Cerebellar nuclear complex (tissue), 1 donor: ENCODE data around the gene PARP15.

ENCODE experiments used
- DNase-seq, 2 experiments: peaks; one replicate each; lab custom pipeline; 2025; lab: John Stamatoyannopoulos, UW

Gene PARP15

DNA sequence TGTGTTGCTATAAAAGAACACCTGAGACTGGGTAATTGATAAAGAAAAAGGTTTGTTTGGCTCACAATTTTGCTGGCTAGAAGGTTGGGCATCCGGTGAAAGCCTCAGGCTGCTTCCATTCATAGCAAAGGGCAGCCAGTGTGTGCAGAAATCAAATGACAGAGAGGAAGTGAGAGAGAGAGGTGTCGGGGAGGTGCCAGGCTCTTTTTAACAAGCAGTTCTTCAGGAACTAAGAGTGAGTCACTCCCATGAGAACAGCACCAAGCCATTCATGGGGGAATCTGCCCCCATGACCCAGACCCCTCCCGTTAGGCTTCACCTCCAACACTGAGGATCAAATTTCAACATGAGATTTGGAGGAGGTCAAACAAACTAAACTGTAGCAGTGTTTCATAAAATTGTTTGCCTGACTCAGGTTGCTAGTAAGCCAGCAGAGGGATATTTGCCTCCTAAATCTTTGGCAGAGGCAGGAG lies 4.5 kb upstream of the PARP15 start:
- DNase-seq = no peak

DNA sequence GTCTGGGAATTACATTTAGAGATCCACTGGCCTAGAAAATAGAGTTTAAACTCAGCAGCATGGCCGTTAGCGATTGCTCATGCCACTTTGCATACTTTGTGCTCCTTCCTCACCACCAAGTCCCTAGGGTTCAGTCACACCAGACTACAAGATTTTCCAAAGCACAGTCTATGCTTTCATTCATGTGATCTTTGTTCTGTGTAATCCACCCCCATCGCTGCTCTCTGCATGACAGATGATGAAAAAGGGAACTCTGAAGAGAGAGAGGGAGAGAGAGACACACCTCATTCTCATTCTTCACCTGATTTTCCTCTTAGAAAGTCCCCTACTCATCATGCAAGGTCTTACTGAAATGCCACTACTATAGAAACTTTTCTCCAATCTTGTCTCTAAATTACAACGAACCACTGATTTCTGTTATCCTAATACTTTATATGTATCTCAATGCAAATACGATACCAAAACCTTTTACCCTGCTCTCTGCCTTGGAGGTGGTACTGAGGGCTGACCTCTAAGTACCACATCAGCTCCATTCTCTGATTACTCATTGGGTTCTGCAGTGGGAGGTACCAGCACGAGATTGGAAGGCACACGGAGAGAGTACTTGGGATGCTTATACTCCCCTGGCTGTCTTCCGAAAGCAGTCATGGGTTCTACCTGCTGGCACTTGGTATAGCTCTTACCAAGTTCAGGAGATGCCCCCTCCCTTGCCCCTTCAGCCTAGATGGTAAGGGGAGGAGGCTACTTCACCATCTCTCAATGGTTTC lies 1.1 kb upstream of the PARP15 start:
- no peak for DNase-seq

DNA sequence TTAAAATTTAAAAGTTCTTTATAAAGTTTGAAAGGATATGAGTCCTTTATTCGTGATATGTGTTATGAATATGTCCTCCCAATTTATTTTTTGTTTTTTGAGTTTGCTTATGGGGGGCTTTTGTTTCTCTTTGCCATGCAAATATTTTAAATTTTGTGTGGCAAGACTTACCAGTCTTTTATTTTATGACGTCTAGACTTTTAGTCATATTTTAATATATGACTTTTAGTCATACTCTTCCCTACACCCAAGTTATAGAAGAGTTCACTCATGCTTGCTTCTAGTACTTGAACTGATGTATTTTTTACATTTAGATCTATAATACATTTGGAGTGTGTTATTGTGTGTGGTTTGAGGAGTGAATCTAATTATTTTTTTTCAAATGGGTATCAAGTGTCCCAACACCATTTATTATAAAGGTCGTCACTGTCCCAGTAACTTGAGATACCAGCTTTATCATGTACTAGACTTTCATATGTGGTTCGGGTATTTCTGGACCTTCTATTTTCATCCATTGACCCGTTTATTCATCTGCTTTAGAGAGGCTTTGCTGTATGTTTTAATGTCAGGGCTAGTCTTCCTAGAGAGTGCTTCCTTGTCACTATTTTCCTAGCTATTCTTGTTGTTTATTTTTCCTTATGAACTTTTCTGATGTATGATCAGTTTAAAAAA lies 755 bp downstream of the PARP15 start:
- no peak for DNase-seq

DNA sequence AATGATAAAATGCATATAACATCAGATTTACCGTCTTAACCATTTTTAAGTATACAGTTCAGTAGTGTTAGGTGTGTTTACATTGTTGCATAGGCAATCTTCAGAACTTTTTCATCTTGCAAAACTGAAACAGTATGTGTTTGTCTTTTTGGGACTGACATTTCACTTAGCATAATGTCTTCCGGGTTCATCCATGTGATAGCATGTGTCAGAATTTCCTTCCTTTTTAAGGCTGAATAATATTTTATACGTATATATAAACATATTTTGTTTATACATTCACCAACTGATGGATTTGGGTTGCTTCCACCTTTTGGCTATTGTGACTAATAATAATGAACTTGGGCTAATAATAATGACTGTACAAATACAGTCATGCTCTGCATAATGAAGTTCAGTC lies 3.0 kb downstream of the PARP15 start:
- no peak for DNase-seq

DNA sequence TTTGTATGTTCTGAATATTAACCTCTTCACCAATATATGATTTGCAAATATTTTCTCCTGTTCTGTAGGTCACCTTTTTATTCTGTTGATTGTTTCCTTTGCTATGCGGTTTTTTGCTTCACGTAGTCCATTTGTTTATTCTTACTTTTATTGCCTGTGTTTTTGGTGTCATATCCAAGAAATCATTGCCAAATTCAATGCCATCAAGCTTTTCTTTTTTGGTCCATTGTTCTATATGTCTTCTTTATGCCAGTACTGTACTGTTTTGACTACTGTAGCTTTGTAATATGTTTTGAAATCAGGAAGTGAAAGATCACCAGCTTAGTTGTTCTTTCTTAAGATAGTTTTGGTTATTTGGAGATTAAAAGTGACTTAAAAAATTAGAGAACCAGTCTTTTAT lies 4.2 kb downstream of the PARP15 start:
- no peak for DNase-seq

DNA sequence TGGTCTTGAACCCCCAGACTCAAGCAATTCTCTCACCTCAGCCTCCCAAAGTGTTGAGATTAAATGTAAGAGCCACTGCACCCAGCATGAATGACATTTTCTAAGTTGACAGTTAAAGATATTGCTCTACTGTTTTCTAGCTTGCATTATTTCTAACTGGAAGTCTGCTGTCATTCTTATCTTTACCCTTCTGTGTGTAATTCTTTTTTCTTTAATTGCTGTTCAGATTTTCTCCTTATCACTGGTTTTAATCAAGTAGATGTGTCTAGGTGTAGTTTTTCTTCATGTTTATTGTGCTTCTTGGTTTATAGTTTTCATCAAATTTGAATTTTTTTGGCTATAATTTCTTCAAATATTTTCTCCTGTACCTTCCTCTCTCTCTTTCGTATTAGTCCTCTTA lies 4.9 kb downstream of the PARP15 start:
- no peak for DNase-seq

DNA sequence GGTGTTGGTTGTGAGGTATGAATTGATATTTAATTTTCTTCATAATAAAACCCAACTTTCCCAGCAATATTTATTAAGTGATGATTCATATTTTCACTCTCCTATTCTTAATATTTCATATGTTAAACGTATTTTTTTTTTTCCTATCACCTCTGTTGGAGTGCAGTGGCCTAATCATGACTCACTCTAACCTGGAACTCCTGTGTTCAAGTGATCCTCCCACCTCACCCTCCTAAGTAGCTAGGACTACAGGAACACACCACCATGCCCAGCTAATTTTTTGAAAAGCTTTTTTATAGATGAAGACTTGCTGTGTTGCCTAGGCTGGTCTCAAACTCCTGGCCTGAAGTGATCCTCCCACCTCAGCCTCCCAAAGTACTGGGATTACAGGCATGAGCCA lies 8.6 kb downstream of the PARP15 start:
- no peak for DNase-seq

DNA sequence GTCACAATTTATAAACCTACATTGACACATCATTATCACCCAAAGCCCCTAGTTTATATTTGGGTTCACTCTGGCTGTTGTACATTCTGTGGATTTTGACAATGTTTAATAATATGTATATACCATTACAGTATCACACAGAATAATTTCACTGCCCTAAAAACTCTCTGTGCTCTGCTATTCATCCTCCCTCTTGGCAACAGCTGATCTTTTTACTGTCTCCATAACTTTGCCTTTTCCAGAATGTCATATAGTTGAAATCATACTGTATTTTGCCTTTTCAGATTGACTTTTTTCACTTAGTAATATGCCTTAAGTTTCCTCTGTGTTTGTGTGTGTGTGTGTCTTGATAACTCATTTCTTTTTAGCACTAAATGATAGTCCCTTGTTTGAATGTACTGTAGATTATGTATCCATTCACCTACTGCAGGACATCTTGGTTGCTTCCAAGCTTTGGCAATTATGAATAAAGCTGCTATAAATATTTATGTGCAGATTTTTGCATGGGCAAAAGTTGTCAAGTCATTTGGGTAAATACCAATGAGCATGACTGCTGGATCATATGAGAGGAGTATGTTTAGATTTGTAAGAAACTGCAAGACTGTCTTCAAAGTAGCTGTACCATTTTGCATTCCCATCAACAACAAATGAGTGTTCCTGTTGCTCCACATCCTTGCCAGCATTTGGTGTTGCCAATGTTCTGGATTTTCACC lies 9.5 kb downstream of the PARP15 start:
- DNase-seq = no peak

DNA sequence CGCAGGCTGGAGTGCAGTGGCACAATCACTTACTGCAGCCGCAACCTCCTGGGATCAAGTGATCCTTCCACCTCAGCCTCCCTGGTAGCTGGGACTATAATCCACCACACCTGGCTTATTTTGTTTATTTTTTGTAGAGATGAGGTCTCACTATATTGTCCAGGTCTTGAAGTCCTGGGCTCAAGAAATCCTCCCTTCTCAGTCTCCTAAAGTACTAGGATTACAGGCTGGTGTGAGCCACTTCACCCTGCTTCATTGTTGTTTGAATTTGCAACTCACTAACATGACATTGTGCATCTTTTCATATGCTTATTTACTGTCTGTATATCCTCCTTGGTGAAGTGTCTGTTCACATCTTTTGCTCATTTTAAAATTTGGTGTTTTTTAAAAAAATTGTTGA lies 10.1 kb downstream of the PARP15 start:
- no peak for DNase-seq

DNA sequence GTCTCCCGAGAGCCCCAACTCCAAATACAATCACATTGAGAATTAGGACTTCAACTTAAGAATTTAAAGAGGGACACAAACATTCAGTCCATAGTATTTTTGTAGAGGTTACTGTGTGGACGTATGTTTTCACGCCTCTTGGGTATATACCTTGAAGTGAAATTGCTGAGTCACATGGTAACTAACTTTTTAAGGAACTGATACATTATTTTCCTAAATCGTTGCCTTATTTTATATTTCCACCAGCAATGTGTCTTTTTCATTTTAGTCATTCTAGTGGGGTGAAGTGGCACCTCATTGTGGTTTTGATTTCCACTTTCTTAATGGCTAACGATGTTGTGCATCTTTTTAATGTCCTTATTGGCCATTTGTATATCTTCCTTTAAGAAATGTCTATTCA lies 11.8 kb downstream of the PARP15 start:
- no peak for DNase-seq

DNA sequence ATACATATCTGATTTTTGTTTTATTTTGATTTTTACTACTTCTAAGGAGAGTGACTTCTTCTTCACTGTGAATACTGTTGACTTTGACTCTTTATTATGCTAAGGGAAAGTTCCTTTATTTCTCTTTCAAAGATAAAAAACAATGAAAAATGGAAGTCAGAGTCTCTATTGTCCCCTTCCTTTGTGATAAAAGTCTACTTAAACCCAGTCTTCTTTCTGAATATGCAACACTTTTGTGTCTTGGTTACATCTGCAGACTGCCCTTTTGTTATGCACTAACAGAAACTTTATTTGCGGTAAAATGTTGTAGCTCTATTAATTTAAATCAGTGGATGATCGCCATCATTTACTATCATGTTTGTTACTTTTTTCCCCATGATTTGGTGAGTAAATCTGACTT lies 13.2 kb downstream of the PARP15 start:
- no peak for DNase-seq

DNA sequence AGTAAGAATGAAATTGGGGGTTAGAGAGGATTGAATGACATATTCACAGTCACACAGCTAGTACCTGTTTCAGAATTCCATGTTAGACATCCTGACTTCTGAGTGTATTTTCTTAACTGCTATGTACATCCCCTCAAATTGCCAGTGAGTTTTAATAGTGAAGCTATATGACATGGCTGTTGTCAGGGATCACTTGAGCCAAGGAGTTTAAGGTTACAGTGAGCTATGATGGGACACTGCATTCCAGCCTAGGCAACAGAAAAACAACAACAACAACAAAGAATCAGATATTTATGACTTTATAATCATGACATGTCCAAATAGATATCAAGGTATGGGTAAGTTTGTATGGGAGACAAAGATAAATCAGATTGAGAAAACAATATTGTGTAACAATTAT lies 16.6 kb downstream of the PARP15 start:
- DNase-seq = no peak

DNA sequence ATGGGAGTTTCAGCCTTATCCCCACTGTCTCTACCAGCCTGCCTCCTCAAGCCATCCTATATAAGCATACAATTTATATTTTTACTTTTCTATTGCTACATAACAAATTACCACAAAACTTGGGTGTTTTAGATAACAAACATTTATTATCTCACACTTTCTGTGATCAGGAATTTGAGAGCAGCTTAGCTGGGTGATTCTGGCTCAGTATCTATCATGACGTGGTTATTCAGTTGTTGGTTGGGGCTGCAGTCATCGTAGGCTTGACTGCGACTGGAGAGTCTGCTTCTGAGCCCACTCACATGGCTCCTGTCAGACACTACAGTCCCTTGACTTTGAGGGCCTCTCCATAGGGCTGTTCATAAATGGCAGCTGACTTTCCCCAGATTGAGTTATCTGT lies 20.7 kb downstream of the PARP15 start:
- DNase-seq = no peak

DNA sequence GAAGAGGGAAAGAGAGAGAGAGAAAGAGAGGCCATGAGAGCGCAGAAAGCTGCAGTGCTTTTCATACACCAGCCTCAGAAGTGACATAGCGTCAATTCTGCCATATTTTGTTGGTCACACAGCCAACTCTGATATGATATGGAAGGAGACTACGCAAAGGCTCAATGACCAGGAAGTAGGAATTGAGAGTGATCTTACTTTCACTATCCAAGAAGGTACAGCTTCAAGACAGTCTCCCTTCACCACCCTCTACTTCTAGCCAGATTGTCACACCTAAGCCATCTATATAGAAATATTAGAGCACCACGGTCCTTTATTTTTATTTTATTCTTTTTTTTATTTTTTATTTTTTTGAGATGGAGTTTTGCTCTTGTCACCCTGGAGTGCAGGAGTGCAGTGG lies 21.1 kb downstream of the PARP15 start:
- DNase-seq = no peak

DNA sequence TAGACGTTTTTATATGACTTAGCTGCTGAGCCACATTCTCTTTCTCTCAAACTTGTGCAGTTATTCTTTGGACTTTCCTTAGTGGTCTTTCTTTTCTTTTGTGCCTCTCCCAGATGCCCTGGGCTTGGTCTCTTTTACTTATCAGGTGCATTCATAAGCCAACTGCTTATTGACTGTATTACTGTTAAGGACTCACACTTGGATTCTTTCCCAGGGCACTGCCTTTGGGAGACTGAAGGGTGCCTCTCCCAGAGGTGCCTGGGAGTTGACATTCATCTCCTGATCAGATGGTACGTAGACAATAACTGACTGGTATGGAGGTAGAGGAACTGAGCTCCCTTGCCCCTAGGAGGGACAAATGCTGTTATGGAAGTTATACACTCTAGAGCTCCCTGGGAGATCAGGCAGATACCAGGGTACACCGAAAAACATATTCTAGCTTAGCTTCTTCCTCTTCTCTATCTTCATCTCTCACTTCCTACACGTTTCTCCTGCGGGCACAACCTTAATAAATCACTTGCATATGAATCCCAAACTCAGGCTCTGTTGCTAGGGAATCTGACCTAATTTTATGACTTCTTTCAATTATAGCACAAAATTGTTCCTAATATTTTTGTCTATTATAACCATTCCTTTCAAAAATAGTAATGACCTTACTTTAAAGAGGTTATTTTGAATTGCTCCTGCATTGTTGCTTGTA lies 24.7 kb downstream of the PARP15 start:
- DNase-seq = no peak

DNA sequence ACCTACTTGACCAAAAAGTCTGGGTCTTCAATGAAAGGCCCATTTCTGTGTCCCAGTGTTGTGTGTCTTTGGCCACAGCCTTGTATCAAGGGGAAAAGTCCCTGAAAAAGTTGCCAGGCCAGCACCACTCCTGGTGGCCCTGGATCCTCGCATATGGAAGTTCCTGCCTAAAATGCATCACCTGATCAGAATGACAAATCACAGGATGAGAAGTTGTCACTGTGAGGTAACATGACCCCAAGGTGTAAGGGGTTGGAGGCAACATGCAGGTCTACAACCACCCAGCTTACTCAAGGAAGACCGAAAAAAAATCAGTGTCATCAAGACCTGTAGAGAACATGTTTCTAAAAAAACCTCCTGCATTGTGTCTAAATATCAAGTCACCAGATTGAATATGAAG lies 25.6 kb downstream of the PARP15 start:
- DNase-seq = no peak

DNA sequence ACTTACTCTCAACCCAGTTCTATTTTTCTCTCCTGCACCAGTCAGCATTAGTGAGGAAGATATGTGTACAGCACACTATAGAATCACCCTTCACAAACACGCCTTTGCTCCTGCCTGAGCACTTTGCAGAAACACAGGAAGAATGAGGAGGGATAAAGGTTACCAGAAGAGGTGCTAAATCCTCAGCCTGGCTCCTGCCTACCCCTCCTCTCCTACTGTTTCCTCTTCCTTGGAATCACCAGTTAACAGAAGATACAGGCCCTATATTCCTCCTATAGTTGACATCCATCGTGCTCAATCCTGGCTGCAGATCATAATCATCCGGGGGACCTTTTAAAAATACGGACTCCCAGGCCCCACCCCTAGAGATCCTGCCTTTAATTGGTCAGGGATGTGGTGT lies 28.9 kb downstream of the PARP15 start:
- DNase-seq = no peak

DNA sequence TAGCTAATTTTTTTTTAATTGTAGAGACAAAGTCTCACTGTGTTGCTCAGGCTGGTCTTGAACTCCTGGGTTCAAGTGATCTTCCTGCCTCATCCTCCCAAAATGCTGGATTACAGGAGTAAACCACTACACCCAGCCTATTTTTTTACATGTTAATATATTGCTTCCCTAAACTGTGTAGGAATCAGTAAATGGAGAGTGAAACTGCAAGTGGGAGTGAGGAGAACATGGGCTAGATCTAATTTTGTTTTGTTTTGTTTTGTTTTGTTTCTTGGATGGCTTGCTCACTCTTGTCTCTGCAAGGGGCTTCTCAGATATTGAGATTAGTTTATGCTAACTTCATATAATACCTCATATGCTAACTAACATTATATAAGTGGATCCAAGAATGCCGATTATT lies 31.5 kb downstream of the PARP15 start:
- no peak for DNase-seq

DNA sequence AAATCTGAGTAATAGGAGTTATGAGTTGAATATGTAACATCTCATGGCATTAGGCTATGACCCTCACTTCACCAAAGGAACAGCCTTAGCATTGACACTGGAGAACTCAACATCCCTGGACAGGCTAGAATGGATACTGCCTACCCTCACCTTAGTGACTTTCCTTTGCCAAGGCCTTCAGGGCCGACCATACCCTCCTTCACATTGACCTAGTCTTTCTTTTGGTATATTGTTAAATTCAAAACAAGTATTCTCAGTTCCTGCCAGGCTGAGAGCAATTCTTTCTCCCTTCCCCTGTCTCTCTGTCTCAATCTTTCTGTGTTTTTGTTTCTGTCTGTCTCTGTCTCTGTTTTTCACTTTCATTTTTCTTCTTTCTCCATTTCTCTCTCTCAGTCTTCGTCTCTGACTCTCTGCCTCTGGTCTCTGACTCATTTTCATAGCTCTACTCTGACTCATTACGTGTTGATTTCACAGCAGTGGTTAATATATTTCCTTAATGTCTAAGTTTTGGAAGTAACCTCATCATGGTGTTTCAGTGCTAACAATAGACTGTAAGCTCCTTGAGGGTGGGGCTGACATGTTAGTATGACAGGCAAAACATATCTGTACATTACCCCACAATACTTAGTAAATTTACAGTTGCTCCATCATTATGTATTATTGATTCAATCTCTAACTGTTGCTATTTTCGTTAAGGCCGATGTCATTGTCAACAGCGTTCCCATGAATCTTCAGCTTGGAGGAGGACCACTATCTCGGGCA lies 32.5 kb downstream of the PARP15 start:
- DNase-seq = no peak

DNA sequence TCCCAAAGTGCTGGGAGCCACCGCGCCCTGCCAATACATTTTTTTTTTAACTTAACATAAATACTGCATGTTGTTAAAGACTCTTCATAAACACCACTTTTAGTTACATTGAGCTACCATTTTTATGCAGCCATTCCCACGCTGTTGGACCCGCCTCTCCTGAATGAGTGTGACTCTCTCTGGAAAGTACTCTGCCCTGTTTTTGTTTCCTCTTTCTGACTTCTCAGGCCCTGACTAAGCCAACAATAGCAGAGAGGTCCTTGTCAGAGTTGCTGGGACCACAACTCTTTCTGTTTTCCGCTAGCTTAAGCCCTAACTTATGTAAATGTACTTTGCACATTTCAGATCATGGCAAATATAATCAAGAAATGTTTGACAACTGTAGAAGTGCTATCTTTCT lies 35.2 kb downstream of the PARP15 start:
- DNase-seq = no peak

DNA sequence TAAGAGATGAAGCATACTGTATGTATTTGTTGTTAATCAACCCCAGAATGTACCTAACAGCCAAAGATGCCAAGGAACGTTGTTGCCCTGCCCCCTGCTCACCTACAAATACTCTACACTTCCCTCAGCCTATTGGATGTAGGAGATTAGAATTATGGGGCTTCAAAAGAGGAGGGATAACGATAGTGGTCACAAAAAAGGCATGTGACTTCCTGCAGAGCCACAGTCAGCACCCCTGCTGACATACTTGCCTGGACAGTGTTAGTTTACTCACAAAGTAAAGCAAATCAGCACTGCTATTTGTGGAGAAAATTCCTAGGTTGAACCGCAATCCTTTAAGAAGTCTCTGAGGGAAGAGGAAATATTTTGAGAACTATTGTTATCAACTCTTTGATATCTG lies 37.9 kb downstream of the PARP15 start:
- DNase-seq = no peak

DNA sequence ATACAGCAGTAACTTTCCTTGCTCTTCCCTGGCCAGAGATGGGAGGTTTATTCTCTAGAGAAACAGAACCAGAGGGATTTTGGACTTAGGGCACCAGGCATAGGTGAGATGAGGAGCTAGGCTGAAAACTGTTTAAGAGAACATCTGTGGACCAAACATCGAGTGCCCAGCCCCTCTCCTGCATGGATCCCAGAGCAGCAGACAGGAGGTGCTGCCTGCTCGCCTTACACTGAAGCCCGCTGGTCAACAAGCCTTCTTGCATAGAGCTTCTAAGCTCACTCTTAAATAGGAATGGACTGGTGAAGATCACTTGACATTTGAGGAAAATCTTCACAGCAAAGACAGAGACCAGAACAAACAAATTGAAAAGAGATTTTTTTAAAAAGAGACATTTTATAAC lies 41.2 kb downstream of the PARP15 start:
- DNase-seq = no peak
